HUES6 (cell line): ENCODE measurements around the gene NEFH.
A peak's percentile ranks its signal among the peaks of the same experiment; 100 is the strongest.

Source experiments
- H3K27ac ChIP-seq: 2 replicates; pipeline ENCODE4 v1.7.0; 2013; ENCODE audit warnings: low read depth, mild to moderate bottlenecking, low read length, inconsistent platforms
- H3K27me3 ChIP-seq: 2 replicates; pipeline ENCODE4 v1.6.1; 2013; ENCODE audit warnings: low read length; ENCODE audit not compliant: control insufficient read depth, insufficient read depth
- H3K36me3 ChIP-seq: 2 replicates; pipeline ENCODE4 v1.6.1; 2013; ENCODE audit warnings: low read length; ENCODE audit not compliant: control insufficient read depth, insufficient read depth
- H3K4me1 ChIP-seq: 2 replicates; pipeline ENCODE4 v1.6.1; 2013; ENCODE audit warnings: low read length; ENCODE audit not compliant: control insufficient read depth, insufficient read depth
- H3K4me3 ChIP-seq: 2 replicates; pipeline ENCODE4 v1.5.1; 2013; ENCODE audit warnings: low read depth, low read length
- H3K9ac ChIP-seq: one replicate; pipeline ENCODE4 v1.6.1; 2013; ENCODE audit warnings: mild to moderate bottlenecking, low read length
- H3K9me3 ChIP-seq: 2 replicates; pipeline ENCODE4 v1.6.1; 2013; ENCODE audit warnings: low read depth, low read length; ENCODE audit not compliant: control insufficient read depth, insufficient read depth

NEFH gene

GRCh38 chr22:29464581-29464980 is 15.4 kb upstream of the NEFH start:
- H3K9ac ChIP-seq = no peak overlapping the region
- no peaks in the 10 kb centered on the region for H3K9me3 ChIP-seq
- H3K4me3 ChIP-seq = no peak overlapping the region
- H3K27ac ChIP-seq = no peak overlapping the region
- no peaks in the 10 kb centered on the region for H3K36me3 ChIP-seq
- H3K27me3 ChIP-seq = peaks cover 8% of the 10 kb centered on the region
- H3K4me1 ChIP-seq = peaks cover 13% of the 10 kb centered on the region

DNA sequence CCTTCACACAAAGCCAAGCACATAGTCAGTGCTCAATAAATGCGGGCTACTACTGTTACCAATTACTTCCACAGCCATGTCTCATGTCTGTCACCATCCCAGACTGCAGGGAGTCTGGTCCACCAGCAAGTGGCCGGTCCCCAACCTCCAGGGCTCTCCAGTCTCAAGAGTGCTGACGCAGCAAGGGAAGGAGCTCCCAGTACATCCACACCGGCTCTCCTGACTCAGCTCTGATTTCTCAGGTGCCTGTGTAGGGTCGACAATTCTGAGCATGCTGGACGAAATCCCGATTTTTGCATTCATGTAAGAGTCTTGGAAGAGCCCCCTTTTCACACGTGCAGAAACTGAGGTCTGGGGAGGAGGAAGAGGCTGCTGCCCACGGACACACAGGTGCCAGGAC is 10.3 kb upstream of the NEFH start:
- Histone ChIP-seq H3K27me3 (peaks cover 14% of the 10 kb centered on the region), H3K4me3 (peak overlapping the region; percentile 80), H3K27ac (no peak overlapping the region), H3K36me3 (no peaks in the 10 kb centered on the region), H3K9ac (no peak overlapping the region), H3K9me3 (no peaks in the 10 kb centered on the region), H3K4me1 (peaks cover 8% of the 10 kb centered on the region; the same call in 1 of the 2 replicates)

DNA sequence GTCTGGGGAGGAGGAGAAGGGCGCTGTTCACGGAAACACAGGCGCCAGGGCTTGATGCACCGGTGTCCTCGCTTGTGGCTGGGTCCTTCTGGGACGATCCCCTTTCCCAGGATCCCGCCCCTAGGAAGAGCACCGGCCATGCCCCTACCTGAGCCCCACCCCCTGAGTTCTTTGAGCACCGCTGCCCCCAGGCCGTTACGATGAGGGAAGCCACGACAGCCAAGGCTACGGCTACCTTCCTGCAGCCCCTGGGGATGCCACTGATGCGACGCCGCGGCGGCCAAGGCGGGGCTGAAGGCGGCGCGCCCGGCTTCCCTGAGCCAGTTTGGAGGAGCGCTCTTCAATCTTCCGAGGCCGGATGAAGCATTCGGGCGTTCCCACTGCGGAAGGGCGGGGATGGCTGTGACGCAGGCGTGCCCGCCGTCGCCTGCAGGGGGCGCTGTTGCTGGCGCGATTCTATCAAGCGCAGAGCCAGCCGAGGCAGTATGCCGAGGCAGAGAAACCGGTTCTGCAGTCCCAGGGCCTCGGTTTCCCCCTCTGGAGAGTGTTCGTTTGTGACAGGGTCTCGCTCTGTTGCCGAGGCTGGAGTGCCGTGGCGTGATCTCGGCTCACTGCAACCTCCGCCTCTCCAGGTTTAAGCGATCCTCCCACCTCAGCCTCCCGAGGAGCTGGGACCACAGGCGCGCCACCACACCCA is 9.7 kb upstream of the NEFH start:
- Histone ChIP-seq H3K4me1 (peaks cover 8% of the 10 kb centered on the region; the same call in 1 of the 2 replicates), H3K9me3 (no peaks in the 10 kb centered on the region), H3K4me3 (peak overlapping the region; percentile 80), H3K27ac (no peak overlapping the region), H3K9ac (no peak overlapping the region), H3K27me3 (peaks cover 14% of the 10 kb centered on the region), H3K36me3 (no peaks in the 10 kb centered on the region)

GRCh38 chr22:29473001-29473400 is 7.0 kb upstream of the NEFH start:
- Histone ChIP-seq H3K27me3 (peaks cover 37% of the 10 kb centered on the region), H3K36me3 (no peaks in the 10 kb centered on the region), H3K27ac (no peak overlapping the region), H3K4me1 (peaks cover 12% of the 10 kb centered on the region), H3K4me3 (no peak overlapping the region), H3K9ac (no peak overlapping the region), H3K9me3 (no peaks in the 10 kb centered on the region)

DNA sequence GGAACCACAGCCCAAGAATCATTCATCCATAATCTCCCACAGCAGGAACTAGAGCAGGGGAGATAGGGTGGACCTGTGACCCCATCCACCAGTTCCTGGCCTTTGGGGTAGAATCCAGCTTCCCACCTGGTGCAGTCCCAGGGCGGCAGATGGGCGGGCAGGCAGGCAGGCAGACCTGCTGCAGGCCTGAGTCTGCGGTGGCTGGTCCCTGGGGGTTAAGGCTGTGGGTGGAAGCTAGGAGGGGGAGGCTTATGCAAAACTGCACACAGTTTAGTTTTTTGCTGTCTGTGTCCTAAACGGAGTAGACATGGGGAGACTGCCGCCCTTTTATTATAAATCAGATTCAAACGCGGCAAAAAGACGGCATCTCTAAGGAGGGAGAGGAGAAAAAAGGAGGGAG is 4.5 kb upstream of the NEFH start:
- Histone ChIP-seq H3K4me1 (peaks cover 19% of the 10 kb centered on the region), H3K9me3 (no peaks in the 10 kb centered on the region), H3K9ac (no peak overlapping the region), H3K27ac (no peak overlapping the region), H3K4me3 (no peak overlapping the region), H3K27me3 (peaks cover 48% of the 10 kb centered on the region), H3K36me3 (no peaks in the 10 kb centered on the region)

DNA sequence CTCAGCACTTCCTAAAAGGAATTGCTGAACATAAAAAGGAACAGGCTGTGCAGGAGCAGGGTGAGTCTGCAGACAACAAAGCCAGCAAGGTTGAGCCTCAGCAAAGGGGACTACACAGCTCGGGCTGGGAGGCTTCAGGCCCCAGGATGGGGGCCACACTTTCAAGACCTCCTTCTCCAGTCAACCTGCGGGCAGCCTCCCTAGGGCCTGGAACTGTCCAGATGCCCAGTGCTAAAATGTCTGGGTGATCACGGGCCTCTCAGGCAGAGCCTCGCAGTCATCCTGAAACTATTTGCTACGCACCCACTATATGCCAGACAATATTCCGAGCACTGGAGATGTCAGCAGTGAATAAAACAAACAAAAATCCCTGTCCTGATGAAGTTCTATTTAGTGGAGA is 3.9 kb upstream of the NEFH start:
- peaks cover 54% of the 10 kb centered on the region for H3K27me3 ChIP-seq
- H3K27ac ChIP-seq = no peak overlapping the region
- H3K9me3 ChIP-seq = no peaks in the 10 kb centered on the region
- no peaks in the 10 kb centered on the region for H3K36me3 ChIP-seq
- no peak overlapping the region for H3K9ac ChIP-seq
- no peak overlapping the region for H3K4me3 ChIP-seq
- H3K4me1 ChIP-seq = peaks cover 19% of the 10 kb centered on the region

DNA sequence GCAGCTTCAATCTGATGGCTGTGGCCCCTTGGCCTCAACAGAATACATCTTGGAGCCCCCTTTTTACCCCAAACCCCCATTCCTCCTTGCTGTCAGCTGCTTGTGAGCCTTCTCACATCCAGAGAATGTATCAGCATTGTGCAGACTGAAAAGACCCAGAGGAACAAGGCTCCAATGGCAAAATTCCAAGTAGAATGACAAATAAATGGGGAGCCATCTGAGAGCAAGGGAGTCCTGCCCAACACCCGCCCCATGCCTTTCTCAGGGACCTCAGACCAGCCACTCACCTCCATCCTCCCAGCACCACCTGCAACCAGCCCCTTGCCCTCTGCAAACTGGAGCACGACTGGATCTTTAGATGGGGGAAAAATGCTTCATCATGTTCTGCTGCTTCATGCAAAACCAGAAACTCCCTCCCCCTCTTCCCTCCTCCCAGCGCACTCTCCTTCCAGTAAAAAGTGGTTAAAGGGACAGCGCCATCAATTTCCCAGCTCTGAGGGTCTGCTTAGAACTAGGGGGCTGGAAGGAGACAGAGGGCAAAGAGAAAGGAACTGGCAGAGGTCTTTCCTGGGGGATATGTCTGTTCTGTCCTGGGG is 2.2 kb upstream of the NEFH start:
- Histone ChIP-seq H3K4me3 (peak overlapping the region; percentile 40), H3K9me3 (no peaks in the 10 kb centered on the region), H3K27ac (no peak overlapping the region), H3K27me3 (peaks cover 69% of the 10 kb centered on the region), H3K4me1 (peaks cover 32% of the 10 kb centered on the region), H3K9ac (no peak overlapping the region), H3K36me3 (no peaks in the 10 kb centered on the region)

DNA sequence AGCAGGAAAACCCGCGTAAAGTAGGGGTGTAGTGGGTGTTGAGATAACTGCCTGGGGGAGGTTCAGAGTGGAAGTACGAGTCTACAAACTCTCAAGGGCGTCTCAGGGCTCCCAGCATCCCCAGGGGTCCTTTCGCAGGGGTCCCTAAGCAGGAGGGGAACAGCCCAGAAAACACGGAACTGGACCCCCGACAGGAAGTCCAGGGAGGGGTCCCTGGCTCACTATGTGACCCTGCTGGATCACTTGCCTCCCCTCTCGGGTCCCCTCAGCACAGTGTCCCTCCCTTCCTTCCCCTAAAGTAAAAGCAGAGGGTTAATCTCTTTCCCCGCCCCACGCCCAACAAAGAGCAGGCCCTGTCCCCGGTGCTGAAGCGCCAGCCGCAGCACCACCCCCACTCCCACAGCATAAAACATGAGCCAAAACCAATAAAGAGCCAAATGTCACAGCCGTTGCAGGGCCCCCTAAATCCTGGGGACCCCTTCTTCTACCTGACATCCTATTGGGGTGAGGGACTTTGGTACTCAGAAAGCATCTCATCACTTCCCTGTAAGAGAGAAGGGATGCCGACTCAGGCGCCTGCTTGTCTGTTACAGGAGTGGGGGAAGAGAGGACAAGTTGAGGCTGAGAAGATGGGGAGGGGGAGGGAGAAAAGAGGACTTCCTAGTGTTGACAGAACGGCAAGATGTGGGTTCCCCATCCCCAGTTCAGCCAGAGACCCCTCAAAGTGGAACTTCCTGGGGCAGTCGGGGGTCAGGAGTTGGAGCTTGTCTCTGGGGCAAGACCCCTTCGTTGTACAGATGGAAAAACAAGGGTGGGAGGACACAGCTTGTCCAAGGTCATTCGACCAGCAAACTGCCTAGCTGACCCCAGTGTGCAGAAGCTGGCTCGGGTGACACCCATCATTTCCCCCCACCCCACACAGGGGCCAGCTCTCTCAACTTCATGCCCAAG is 1.4 kb upstream of the NEFH start:
- Histone ChIP-seq H3K27ac (no peak overlapping the region), H3K9ac (no peak overlapping the region), H3K4me3 (peak overlapping the region; percentile 40), H3K36me3 (peaks cover 3% of the 10 kb centered on the region; the same call in 1 of the 2 replicates), H3K4me1 (peaks cover 32% of the 10 kb centered on the region), H3K27me3 (peaks cover 69% of the 10 kb centered on the region), H3K9me3 (no peaks in the 10 kb centered on the region)

GRCh38 chr22:29480262-29480511 is 169 bp downstream of the NEFH start:
- peaks cover 32% of the 10 kb centered on the region for H3K4me1 ChIP-seq
- no peaks in the 10 kb centered on the region for H3K9me3 ChIP-seq
- H3K27me3 ChIP-seq = peaks cover 69% of the 10 kb centered on the region
- H3K36me3 ChIP-seq = peaks cover 3% of the 10 kb centered on the region; the same call in 1 of the 2 replicates
- H3K4me3 ChIP-seq = peak overlapping the region; percentile 64
- peak overlapping the region; percentile 37 for H3K9ac ChIP-seq
- H3K27ac ChIP-seq = no peak overlapping the region

DNA sequence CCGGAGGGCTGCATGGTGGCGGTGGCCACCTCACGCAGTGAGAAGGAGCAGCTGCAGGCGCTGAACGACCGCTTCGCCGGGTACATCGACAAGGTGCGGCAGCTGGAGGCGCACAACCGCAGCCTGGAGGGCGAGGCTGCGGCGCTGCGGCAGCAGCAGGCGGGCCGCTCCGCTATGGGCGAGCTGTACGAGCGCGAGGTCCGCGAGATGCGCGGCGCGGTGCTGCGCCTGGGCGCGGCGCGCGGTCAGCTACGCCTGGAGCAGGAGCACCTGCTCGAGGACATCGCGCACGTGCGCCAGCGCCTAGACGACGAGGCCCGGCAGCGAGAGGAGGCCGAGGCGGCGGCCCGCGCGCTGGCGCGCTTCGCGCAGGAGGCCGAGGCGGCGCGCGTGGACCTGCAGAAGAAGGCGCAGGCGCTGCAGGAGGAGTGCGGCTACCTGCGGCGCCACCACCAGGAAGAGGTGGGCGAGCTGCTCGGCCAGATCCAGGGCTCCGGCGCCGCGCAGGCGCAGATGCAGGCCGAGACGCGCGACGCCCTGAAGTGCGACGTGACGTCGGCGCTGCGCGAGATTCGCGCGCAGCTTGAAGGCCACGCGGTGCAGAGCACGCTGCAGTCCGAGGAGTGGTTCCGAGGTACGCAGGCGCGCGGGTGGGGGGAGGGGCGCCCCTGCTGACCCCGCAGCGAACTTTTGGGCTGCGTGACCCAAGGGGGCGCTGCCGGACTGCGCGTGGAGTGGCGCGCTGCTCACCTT is 670 bp downstream of the NEFH start:
- Histone ChIP-seq H3K27ac (no peak overlapping the region), H3K27me3 (peaks cover 69% of the 10 kb centered on the region), H3K9me3 (no peaks in the 10 kb centered on the region), H3K4me1 (peaks cover 32% of the 10 kb centered on the region), H3K36me3 (peaks cover 8% of the 10 kb centered on the region), H3K9ac (peak overlapping the region; percentile 71), H3K4me3 (peak overlapping the region; percentile 64)
